ENCODE measurements around the gene GLI2. TPM values are rescaled to one million over a fixed set of nuclear protein-coding genes. Genes with fewer than 3 reads are reported as not detected.

GLI2 gene
- total RNA-seq, 1 donor from 2014 or later = 0.62 TPM

GRCh38 chr2:120744817-120745216, 9.1 kb downstream of the GLI2 start:
- H3K4me3 Mint-ChIP-seq = no peak overlapping the region
- no peak for DNase-seq (ENCODE audit: low spot score)
- no peaks in the 10 kb centered on the region for H3K36me3 Mint-ChIP-seq (ENCODE audit: low read depth)
- no peaks in the 10 kb centered on the region for H3K4me1 Mint-ChIP-seq (ENCODE audit: low read depth)
- H3K27me3 Mint-ChIP-seq (ENCODE audit: insufficient read depth) = peaks cover 36% of the 10 kb centered on the region
- no peak overlapping the region for H3K27ac Mint-ChIP-seq
- H3K9me3 Mint-ChIP-seq = no peaks in the 10 kb centered on the region
- intact Hi-C loops (cut with micrococcal nuclease) = no loop called here

- Mint-ChIP-seq H3K4me1 (ENCODE audit: low read depth) (no peaks in the 10 kb centered on the region), H3K27ac (no peak overlapping the region), H3K4me3 (no peak overlapping the region), H3K9me3 (no peaks in the 10 kb centered on the region), H3K27me3 (ENCODE audit: insufficient read depth) (peaks cover 30% of the 10 kb centered on the region), H3K36me3 (ENCODE audit: low read depth) (no peaks in the 10 kb centered on the region)
- no peak for DNase-seq (ENCODE audit: low spot score)
- intact Hi-C loops (cut with micrococcal nuclease) = no loop called here
Measured at GRCh38 chr2:120745420-120746111, 9.9 kb downstream of the GLI2 start.

- no peaks in the 10 kb centered on the region for H3K36me3 Mint-ChIP-seq (ENCODE audit: low read depth)
- H3K27me3 Mint-ChIP-seq (ENCODE audit: insufficient read depth) = peaks cover 26% of the 10 kb centered on the region
- H3K4me1 Mint-ChIP-seq (ENCODE audit: low read depth) = no peaks in the 10 kb centered on the region
- no peak overlapping the region for H3K27ac Mint-ChIP-seq
- DNase-seq (ENCODE audit: low spot score) = no peak
- no peaks in the 10 kb centered on the region for H3K9me3 Mint-ChIP-seq
- H3K4me3 Mint-ChIP-seq = no peak overlapping the region
- intact Hi-C loops (cut with micrococcal nuclease) = no loop called here
Measured at GRCh38 chr2:120746144-120746543, 10.5 kb downstream of the GLI2 start.

- H3K4me3 Mint-ChIP-seq = no peak overlapping the region
- no peaks in the 10 kb centered on the region for H3K36me3 Mint-ChIP-seq (ENCODE audit: low read depth)
- intact Hi-C loops (cut with micrococcal nuclease) = no loop called here
- no peaks in the 10 kb centered on the region for H3K4me1 Mint-ChIP-seq (ENCODE audit: low read depth)
- no peak for DNase-seq (ENCODE audit: low spot score)
- no peaks in the 10 kb centered on the region for H3K9me3 Mint-ChIP-seq
- H3K27me3 Mint-ChIP-seq (ENCODE audit: insufficient read depth) = peaks cover 20% of the 10 kb centered on the region
- no peak overlapping the region for H3K27ac Mint-ChIP-seq
Measured at GRCh38 chr2:120747281-120747680, 11.6 kb downstream of the GLI2 start.

- no peaks in the 10 kb centered on the region for H3K36me3 Mint-ChIP-seq (ENCODE audit: low read depth)
- H3K27me3 Mint-ChIP-seq (ENCODE audit: insufficient read depth) = peaks cover 17% of the 10 kb centered on the region
- no peaks in the 10 kb centered on the region for H3K9me3 Mint-ChIP-seq
- no peak for DNase-seq (ENCODE audit: low spot score)
- intact Hi-C loops (cut with micrococcal nuclease) = no loop called here
- H3K4me1 Mint-ChIP-seq (ENCODE audit: low read depth) = no peaks in the 10 kb centered on the region
- H3K27ac Mint-ChIP-seq = no peak overlapping the region
- H3K4me3 Mint-ChIP-seq = no peak overlapping the region
Measured at GRCh38 chr2:120747706-120748105, 12.0 kb downstream of the GLI2 start.

- H3K4me1 Mint-ChIP-seq (ENCODE audit: low read depth) = no peaks in the 10 kb centered on the region
Measured at GRCh38 chr2:120748310-120748709, 12.6 kb downstream of the GLI2 start.

GRCh38 chr2:120748741-120749140, 13.1 kb downstream of the GLI2 start:
- no peaks in the 10 kb centered on the region for H3K4me1 Mint-ChIP-seq (ENCODE audit: low read depth)
- no peaks in the 10 kb centered on the region for H3K9me3 Mint-ChIP-seq
- no peak overlapping the region for H3K27ac Mint-ChIP-seq
- no peak for DNase-seq (ENCODE audit: low spot score)
- peaks cover 11% of the 10 kb centered on the region for H3K27me3 Mint-ChIP-seq (ENCODE audit: insufficient read depth)
- H3K4me3 Mint-ChIP-seq = no peak overlapping the region
- intact Hi-C loops (cut with micrococcal nuclease) = no loop called here
- no peaks in the 10 kb centered on the region for H3K36me3 Mint-ChIP-seq (ENCODE audit: low read depth)

More at GRCh38 chr2:120748310-120748709, 12.6 kb downstream of the GLI2 start:
- Mint-ChIP-seq H3K4me3 (no peak overlapping the region), H3K36me3 (ENCODE audit: low read depth) (no peaks in the 10 kb centered on the region), H3K9me3 (no peaks in the 10 kb centered on the region), H3K27ac (no peak overlapping the region), H3K27me3 (ENCODE audit: insufficient read depth) (peaks cover 13% of the 10 kb centered on the region)
- intact Hi-C loops (cut with micrococcal nuclease) = no loop called here
- DNase-seq (ENCODE audit: low spot score) = no peak

GRCh38 chr2:120749506-120750431, 14.1 kb downstream of the GLI2 start:
- Mint-ChIP-seq H3K9me3 (no peaks in the 10 kb centered on the region), H3K4me3 (no peak overlapping the region), H3K27me3 (ENCODE audit: insufficient read depth) (peaks cover 7% of the 10 kb centered on the region), H3K4me1 (ENCODE audit: low read depth) (no peaks in the 10 kb centered on the region), H3K27ac (no peak overlapping the region), H3K36me3 (ENCODE audit: low read depth) (no peaks in the 10 kb centered on the region)
- intact Hi-C loops (cut with micrococcal nuclease) = no loop called here
- DNase-seq (ENCODE audit: low spot score) = no peak

GRCh38 chr2:120750488-120751210, 15.0 kb downstream of the GLI2 start:
- H3K4me3 Mint-ChIP-seq = no peak overlapping the region
- no peaks in the 10 kb centered on the region for H3K36me3 Mint-ChIP-seq (ENCODE audit: low read depth)
- no peak overlapping the region for H3K27ac Mint-ChIP-seq
- no peak for DNase-seq (ENCODE audit: low spot score)
- no peaks in the 10 kb centered on the region for H3K4me1 Mint-ChIP-seq (ENCODE audit: low read depth)
- no peaks in the 10 kb centered on the region for H3K9me3 Mint-ChIP-seq
- peaks cover 1% of the 10 kb centered on the region for H3K27me3 Mint-ChIP-seq (ENCODE audit: insufficient read depth)
- intact Hi-C loops (cut with micrococcal nuclease) = no loop called here

- Mint-ChIP-seq H3K9me3 (no peaks in the 10 kb centered on the region), H3K36me3 (ENCODE audit: low read depth) (no peaks in the 10 kb centered on the region), H3K27me3 (ENCODE audit: insufficient read depth) (peaks cover 5% of the 10 kb centered on the region), H3K4me3 (no peak overlapping the region), H3K4me1 (ENCODE audit: low read depth) (no peaks in the 10 kb centered on the region), H3K27ac (no peak overlapping the region)
- no peak for DNase-seq (ENCODE audit: low spot score)
- intact Hi-C loops (cut with micrococcal nuclease) = no loop called here
Measured at GRCh38 chr2:120751553-120751952, 15.9 kb downstream of the GLI2 start.

- Mint-ChIP-seq H3K36me3 (ENCODE audit: low read depth) (no peaks in the 10 kb centered on the region), H3K27me3 (ENCODE audit: insufficient read depth) (peaks cover 7% of the 10 kb centered on the region), H3K4me1 (ENCODE audit: low read depth) (no peaks in the 10 kb centered on the region)
Measured at GRCh38 chr2:120754067-120754960, 18.6 kb downstream of the GLI2 start.

More at GRCh38 chr2:120754067-120754960, 18.6 kb downstream of the GLI2 start:
- intact Hi-C loops (cut with micrococcal nuclease) = no loop called here
- Mint-ChIP-seq H3K9me3 (no peaks in the 10 kb centered on the region), H3K4me3 (no peak overlapping the region), H3K27ac (no peak overlapping the region)
- no peak for DNase-seq (ENCODE audit: low spot score)
